Calu3 (cell line): Measurements from ENCODE around the gene OBSCN. TPM values are rescaled to one million over a fixed set of nuclear protein-coding genes. Genes with fewer than 3 reads are reported as not detected.

Source experiments
- BruUV-seq: library from RNA; stranded (reverse); fragments of 400-500 nt; replicated peaks from 2 replicates; lab custom pipeline; 2021; lab: Mats Ljungman, UMichigan
- CTCF ChIA-PET: fragments of 300-600 bp; sonication (Branson Sonifier 250); formaldehyde crosslinking; loops from one replicate; lab custom pipeline; 2022; ENCODE audit warnings: antibody characterized with exemption; lab: Charles Lee
- DNase-seq: peaks from one replicate; pipeline ENCODE4 v3.0.0; 2022
- H3K27ac Mint-ChIP-seq: one replicate; pipeline ENCODE4 v1.8.0; 2022; ENCODE audit warnings: mixed read lengths; ENCODE audit not compliant: unreplicated experiment
- H3K27me3 Mint-ChIP-seq: one replicate; pipeline ENCODE4 v1.8.0; 2022; ENCODE audit warnings: mixed read lengths; ENCODE audit not compliant: unreplicated experiment
- H3K36me3 Mint-ChIP-seq: one replicate; pipeline ENCODE4 v1.8.0; 2022; ENCODE audit warnings: mild to moderate bottlenecking, moderate library complexity, mixed read lengths; ENCODE audit not compliant: insufficient read depth, unreplicated experiment
- H3K4me1 Mint-ChIP-seq: one replicate; pipeline ENCODE4 v1.8.0; 2022; ENCODE audit warnings: mild to moderate bottlenecking, low read depth, mixed read lengths; ENCODE audit not compliant: unreplicated experiment
- H3K4me3 Mint-ChIP-seq: one replicate; pipeline ENCODE4 v1.8.0; 2022; ENCODE audit warnings: mild to moderate bottlenecking, low read depth, moderate library complexity, mixed read lengths; ENCODE audit not compliant: unreplicated experiment
- H3K9me3 Mint-ChIP-seq: one replicate; pipeline ENCODE4 v1.8.0; 2022; ENCODE audit warnings: low read depth, mixed read lengths; ENCODE audit not compliant: unreplicated experiment
- intact Hi-C: fragments of 100-400 bp; cut with micrococcal nuclease; formaldehyde crosslinking; loops from one replicate; pipeline ENCODE4 v1.10.0; 2022; ENCODE audit not compliant: unreplicated experiment
- total RNA-seq: library from RNA; stranded (reverse); gene quantifications from 2 replicates; pipeline ENCODE4 v1.2.3, GENCODE V29; 2022
- TF ChIP-seq, protein P1 (sequence below): fragments of 200-600 bp; IDR thresholded peaks from one replicate; pipeline ENCODE4 v1.8.0; 2022; ENCODE audit warnings: antibody characterized with exemption; ENCODE audit not compliant: unreplicated experiment

OBSCN gene
- total RNA-seq, 1 experiment from 2014 or later, result 19.5 TPM

DNA sequence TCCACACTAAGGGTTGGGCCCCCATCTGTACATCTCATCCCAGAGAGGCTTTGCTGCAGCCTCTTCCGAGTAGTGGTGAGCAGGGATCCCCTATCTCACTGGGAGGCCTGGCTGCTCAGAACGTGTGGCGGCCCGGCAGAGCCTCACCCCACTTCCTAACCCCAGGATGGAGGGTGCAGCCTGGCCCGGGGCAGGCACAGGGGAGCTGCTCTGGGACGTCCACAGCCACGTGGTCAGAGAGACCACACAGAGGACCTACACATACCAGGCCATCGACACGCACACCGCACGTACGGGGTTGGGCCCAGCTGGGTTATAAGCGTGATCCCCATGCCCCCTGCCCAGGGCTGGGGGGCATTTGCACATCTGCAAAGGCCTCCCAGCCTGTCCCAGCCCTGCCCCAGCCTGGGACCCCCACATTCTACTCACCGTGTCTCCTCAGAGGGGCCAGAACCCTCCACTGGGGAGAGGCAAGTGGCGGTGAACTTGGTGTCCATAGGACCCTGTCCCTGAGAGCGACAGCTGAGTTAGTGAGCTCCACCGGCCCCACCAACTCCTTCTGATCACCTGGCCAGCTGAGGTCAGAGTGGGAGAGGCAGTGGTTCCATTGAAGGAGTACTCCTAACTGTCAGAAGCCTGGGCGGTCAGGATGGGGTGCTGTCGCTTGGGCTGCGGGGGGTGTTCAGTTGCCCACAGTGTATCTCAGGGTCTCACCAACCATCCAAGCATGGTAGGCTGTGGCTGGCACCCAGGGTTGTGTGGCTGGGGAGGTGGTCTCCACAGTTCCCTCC lies 157.6 kb downstream of the OBSCN start:
- DNase-seq, result no peak
- H3K27ac Mint-ChIP-seq, result no peak overlapping the region
- BruUV-seq, result no TSS peak
- TF ChIP-seq, protein P1, sequence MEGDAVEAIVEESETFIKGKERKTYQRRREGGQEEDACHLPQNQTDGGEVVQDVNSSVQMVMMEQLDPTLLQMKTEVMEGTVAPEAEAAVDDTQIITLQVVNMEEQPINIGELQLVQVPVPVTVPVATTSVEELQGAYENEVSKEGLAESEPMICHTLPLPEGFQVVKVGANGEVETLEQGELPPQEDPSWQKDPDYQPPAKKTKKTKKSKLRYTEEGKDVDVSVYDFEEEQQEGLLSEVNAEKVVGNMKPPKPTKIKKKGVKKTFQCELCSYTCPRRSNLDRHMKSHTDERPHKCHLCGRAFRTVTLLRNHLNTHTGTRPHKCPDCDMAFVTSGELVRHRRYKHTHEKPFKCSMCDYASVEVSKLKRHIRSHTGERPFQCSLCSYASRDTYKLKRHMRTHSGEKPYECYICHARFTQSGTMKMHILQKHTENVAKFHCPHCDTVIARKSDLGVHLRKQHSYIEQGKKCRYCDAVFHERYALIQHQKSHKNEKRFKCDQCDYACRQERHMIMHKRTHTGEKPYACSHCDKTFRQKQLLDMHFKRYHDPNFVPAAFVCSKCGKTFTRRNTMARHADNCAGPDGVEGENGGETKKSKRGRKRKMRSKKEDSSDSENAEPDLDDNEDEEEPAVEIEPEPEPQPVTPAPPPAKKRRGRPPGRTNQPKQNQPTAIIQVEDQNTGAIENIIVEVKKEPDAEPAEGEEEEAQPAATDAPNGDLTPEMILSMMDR, result no peak
- H3K36me3 Mint-ChIP-seq, result peaks cover 20% of the 10 kb centered on the region
- no peaks in the 10 kb centered on the region for H3K27me3 Mint-ChIP-seq
- peaks cover 8% of the 10 kb centered on the region for H3K4me1 Mint-ChIP-seq
- H3K4me3 Mint-ChIP-seq, result no peak overlapping the region
- H3K9me3 Mint-ChIP-seq, result no peaks in the 10 kb centered on the region
- intact Hi-C loops, result no loop called here
- CTCF ChIA-PET, result interaction anchor here (0.6 kb wide), 1 partner anchor 366 kb away, joined by 3 read pairs; no protein-coding TSS in a partner anchor

DNA sequence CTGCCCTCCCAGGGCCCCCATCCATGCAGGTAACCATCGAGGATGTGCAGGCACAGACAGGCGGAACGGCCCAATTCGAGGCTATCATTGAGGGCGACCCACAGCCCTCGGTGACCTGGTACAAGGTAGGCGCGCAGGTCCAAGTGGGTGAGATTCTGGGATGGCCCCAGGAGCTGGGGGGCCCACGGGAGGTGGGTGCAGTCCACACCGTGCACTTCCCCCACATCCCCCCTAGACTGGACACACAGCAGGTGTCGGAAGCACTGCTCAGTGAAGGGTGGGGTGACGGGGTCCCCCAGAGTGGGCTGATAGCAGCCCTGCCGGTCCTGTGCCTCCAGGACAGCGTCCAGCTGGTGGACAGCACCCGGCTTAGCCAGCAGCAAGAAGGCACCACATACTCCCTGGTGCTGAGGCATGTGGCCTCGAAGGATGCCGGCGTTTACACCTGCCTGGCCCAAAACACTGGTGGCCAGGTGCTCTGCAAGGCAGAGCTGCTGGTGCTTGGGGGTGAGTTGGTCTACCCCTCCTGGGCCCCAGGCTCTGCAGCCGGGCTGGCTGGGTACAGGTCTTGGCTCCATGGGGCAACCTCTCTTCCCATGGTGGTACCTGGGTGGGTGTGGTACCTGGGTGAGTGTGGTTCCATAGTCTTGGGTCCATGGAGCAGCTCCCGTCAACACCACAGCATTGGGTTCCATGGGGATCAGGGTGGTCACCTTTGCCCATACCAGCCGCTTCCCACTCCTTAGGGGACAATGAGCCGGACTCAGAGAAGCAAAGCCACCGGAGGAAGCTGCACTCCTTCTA lies 158.4 kb downstream of the OBSCN start:
- BruUV-seq, result no TSS peak
- TF ChIP-seq, protein P1, result no peak
- no peak for DNase-seq
- intact Hi-C loops, result no loop called here
- Mint-ChIP-seq H3K4me3 (no peak overlapping the region), H3K27ac (no peak overlapping the region), H3K36me3 (peaks cover 17% of the 10 kb centered on the region), H3K9me3 (no peaks in the 10 kb centered on the region), H3K27me3 (no peaks in the 10 kb centered on the region), H3K4me1 (peaks cover 8% of the 10 kb centered on the region)
- CTCF ChIA-PET, result no interaction called here

DNA sequence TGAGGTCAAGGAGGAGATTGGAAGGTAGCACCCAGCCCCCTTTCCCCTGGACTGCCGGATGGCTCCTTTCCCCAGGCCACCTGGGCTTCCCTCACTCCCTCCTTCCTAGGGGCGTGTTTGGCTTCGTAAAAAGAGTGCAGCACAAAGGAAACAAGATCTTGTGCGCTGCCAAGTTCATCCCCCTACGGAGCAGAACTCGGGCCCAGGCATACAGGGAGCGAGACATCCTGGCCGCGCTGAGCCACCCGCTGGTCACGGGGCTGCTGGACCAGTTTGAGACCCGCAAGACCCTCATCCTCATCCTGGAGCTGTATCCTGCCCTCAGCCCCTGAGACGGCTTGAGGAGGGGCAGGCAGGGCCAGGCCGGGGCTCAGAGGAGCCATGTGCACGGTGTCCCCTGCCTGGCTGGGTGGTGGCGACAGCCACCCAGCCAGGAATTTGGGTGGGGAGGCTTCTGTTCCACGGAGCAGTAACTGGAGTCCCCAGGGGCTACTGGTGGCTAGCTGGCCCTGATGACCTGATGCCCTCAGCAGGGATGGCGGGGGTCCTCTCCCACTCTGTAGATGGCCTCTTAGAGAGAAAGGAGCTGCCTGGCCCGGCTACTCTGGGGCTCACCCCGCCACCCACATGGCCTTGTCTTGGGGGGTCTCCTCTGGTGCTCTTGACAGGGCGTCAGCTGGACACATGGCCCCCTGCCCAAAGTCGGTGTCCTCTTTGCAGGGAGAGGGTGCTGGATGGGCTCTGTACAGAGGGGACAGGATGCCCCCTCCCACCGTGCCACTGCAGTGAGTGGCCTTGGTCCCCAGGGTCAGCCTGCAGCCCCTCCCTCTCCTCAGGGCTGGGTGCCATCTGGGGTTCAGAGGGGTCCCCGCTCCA lies 159.3 kb downstream of the OBSCN start:
- DNase-seq, result no peak
- CTCF ChIA-PET, result interaction anchor here (0.6 kb wide), 1 partner anchor 23 kb away, joined by 3 read pairs; no protein-coding TSS in a partner anchor

More for the DNA sequence above, 159.3 kb downstream of the OBSCN start:
- no TSS peak for BruUV-seq
- no peaks in the 10 kb centered on the region for H3K9me3 Mint-ChIP-seq
- no peaks in the 10 kb centered on the region for H3K27me3 Mint-ChIP-seq
- intact Hi-C loops, result no loop called here
- peaks cover 9% of the 10 kb centered on the region for H3K36me3 Mint-ChIP-seq
- no peak overlapping the region for H3K27ac Mint-ChIP-seq
- TF ChIP-seq, protein P1, result no peak
- H3K4me3 Mint-ChIP-seq, result no peak overlapping the region
- H3K4me1 Mint-ChIP-seq, result peaks cover 10% of the 10 kb centered on the region
